SJCRH30 (cell line): ENCODE results near the gene UGT1A4. TPM values are rescaled to one million over a fixed set of nuclear protein-coding genes. Genes with fewer than 3 reads are reported as not detected.

Experiments
- DNase-seq, 2 experiments: peaks; one replicate each; pipeline ENCODE4 v3.0.0-alpha.2; 2015 to 2020
- H3K27ac ChIP-seq: fragments of 250-450 bp; sonication (Bioruptor Pico); 2 replicates; pipeline ENCODE4 v1.5.1; 2020; ENCODE audit warnings: mild to moderate bottlenecking, moderate library complexity
- H3K27me3 ChIP-seq: fragments of 250-450 bp; sonication (Bioruptor Pico); 2 replicates; pipeline ENCODE4 v1.5.1; 2020; ENCODE audit warnings: mild to moderate bottlenecking, moderate library complexity
- H3K36me3 ChIP-seq: fragments of 250-450 bp; sonication (Bioruptor Pico); 2 replicates; pipeline ENCODE4 v1.5.1; 2020; ENCODE audit warnings: mild to moderate bottlenecking, moderate library complexity
- H3K4me1 ChIP-seq: fragments of 250-450 bp; sonication (Bioruptor Pico); 2 replicates; pipeline ENCODE4 v1.5.1; 2020; ENCODE audit warnings: mild to moderate bottlenecking, moderate library complexity
- H3K4me3 ChIP-seq: fragments of 250-450 bp; sonication (Bioruptor Pico); 2 replicates; pipeline ENCODE4 v1.5.1; 2020; ENCODE audit warnings: mild to moderate bottlenecking, moderate library complexity
- H3K9me3 ChIP-seq: fragments of 250-450 bp; sonication (Bioruptor Pico); replicated peaks from 2 replicates; pipeline ENCODE4 v1.5.1; 2020; ENCODE audit warnings: mild to moderate bottlenecking, moderate library complexity
- total RNA-seq: library from RNA; depleted of rRNA; stranded (reverse); fragments of >200 nt; shearing (Covaris generic); gene quantifications from 2 replicates; pipeline ENCODE4 v1.2.3, GENCODE V29; 2014

Gene UGT1A4
- total RNA-seq, 1 experiment from 2014 or later: not detected

DNA sequence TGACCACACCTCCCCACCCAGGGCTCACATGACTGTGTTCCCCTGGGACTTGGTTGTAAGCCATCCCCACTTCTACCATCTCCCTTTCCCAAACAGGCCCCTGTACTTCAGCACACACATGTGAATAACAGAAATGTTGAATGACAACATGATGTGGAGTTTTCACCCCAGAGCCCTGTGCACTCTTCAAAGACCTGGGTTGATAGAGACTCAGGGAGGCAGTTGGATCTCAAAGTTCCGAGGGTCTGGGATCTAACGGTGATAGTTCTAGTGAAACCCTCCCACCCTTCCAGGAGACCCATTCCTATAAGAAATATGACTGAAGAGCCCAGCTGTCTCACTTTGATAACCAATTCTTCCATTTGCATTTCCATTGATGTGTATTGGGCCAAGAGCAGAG, 59.5 kb downstream of the UGT1A4 start, which contains the start of gene MROH2A:
Gene MROH2A, plus strand, starts transcription at position 301 of the 400 bp plus-strand sequence. CDS start 1,029 bp downstream, outside the sequence.
- no peaks in the 10 kb centered on the region for H3K9me3 ChIP-seq
- H3K27me3 ChIP-seq: no peaks in the 10 kb centered on the region
- H3K4me3 ChIP-seq: no peak within 1 kb of the TSS
- DNase-seq: no peak
- no peaks in the 10 kb centered on the region for H3K4me1 ChIP-seq
- no peak within 1 kb of the TSS for H3K27ac ChIP-seq
- no peaks in the 10 kb centered on the region for H3K36me3 ChIP-seq

DNA sequence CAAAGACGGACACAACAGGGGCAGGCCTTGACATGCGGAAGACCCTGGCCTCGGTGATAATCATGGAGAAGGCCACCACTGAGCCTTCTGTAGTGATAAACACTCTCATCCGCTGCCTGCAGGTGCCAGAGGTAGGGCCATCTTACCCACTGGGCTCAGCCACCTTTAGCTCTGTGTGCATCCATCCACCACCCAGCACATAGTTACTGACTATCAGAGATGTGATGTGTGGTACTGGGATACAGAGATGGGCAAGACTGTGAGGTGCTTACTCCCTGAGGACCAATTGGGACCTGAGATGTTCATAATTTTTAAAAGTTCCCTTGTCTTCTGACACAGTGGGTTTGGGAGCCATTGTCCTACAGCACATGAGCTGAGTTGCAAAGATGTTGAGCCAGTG, 61.2 kb downstream of the UGT1A4 start:
- H3K4me1 ChIP-seq: no peaks in the 10 kb centered on the region
- no peaks in the 10 kb centered on the region for H3K36me3 ChIP-seq
- no peak overlapping the region for H3K27ac ChIP-seq
- no peak overlapping the region for H3K4me3 ChIP-seq
- no peak for DNase-seq
- H3K27me3 ChIP-seq: no peaks in the 10 kb centered on the region
- no peaks in the 10 kb centered on the region for H3K9me3 ChIP-seq

DNA sequence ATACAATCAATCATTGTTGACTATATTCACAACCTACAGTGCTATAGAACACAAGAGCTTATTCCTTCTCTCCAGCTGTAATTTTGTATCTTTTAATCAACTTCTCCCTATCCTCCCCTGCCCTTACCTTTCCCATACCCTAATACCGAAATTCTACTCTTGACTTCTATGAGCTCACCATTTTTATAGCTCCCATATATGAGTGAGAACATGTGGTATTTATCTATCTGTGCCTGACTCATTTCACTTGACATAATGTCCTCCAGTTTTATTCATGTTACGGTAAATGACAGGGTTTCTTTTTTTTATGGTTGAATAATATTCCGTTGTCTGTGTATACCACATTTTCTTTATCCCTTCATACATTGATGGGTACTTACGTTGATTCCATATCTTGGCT, 62.2 kb downstream of the UGT1A4 start:
- H3K4me3 ChIP-seq: no peak overlapping the region
- H3K9me3 ChIP-seq: no peaks in the 10 kb centered on the region
- no peak overlapping the region for H3K27ac ChIP-seq
- no peaks in the 10 kb centered on the region for H3K27me3 ChIP-seq
- no peaks in the 10 kb centered on the region for H3K4me1 ChIP-seq
- no peak for DNase-seq
- no peaks in the 10 kb centered on the region for H3K36me3 ChIP-seq

DNA sequence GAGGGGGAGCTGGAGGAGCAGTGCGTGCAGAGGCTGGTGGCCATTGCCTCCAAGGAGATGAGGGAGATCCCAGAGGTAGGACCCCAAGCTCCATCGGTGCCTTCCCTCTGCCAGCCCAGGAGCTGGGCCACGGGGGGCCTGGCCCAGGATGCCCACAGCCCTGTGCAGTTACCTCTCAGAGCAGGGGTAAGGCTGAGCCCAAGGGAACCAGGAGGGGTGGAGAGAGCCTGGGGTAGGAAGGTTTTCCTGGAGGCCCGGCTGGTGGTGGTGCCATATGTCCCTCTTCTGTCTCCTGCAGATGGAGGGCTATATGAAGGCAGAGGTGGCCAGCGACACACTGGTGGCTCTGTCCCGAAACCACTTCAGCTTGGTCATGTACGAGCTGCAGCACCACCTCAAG, 71.0 kb downstream of the UGT1A4 start:
- Histone ChIP-seq H3K4me1 (no peaks in the 10 kb centered on the region), H3K27me3 (no peaks in the 10 kb centered on the region), H3K9me3 (no peaks in the 10 kb centered on the region), H3K4me3 (no peak overlapping the region), H3K27ac (no peak overlapping the region), H3K36me3 (no peaks in the 10 kb centered on the region)
- no peak for DNase-seq

DNA sequence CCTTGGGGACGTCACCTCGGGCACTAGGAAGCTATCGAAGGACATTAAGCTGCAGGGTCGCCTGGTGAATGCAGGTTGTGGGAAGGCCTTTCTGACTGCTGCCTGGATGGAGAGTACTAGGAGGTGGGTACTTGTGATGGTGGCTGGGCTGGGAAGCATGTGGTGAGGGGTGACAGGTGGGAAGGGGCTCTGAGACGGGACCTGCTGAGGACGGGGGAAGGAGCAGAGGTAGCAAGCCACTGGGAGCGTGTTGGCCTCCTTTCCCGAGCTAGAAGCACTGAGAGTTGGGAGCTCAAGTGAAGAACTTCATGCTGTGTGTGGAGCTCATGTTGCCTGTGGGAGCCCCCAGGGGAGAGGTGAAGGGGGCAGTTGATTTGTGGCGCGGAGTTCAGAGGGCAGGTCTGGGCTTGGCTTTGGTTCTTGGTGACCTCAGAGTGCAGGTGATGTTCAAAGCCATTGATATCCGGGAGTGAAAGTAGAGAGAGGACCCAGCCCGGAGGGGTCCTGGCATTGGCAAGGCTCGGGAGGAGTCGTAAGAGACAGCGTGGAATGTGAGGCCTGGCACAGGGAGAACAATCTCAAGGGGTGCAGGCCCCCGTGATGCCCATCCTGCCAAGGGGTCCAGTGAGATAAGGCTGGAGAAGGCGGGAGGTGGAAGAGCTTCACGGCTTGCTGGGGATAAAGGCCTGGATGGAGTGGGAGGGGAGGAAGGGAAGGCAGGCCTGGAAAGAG, 72.8 kb downstream of the UGT1A4 start:
- no peaks in the 10 kb centered on the region for H3K36me3 ChIP-seq
- H3K4me3 ChIP-seq: no peak overlapping the region
- no peaks in the 10 kb centered on the region for H3K27me3 ChIP-seq
- no peak overlapping the region for H3K27ac ChIP-seq
- H3K9me3 ChIP-seq: no peaks in the 10 kb centered on the region
- H3K4me1 ChIP-seq: no peaks in the 10 kb centered on the region
- DNase-seq: no peak

DNA sequence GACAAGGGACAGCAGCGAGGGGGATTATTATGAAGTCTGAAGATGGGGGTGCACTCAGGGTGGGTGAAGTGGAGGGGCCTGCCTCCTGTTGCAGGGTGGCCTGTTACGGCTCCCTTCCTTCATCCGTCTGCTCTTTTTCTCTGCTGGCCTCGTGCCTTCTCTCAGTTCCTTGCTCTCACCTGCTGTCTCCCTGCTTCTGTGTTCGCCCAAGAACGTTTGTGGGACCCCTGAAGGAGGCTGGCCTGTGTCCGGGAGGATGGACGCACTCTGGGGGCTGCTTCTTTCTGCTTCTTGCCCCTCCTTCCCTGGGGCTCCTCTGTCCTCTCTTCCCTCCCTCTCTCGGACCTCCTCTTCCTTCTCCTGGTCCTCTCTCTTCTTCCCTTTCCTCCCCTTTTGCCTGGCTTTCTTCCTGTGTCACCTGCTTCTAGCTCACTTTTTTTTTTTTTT, 73.4 kb downstream of the UGT1A4 start:
- H3K27ac ChIP-seq: no peak overlapping the region
- H3K9me3 ChIP-seq: no peaks in the 10 kb centered on the region
- no peak for DNase-seq
- H3K4me3 ChIP-seq: no peak overlapping the region
- no peaks in the 10 kb centered on the region for H3K36me3 ChIP-seq
- H3K27me3 ChIP-seq: no peaks in the 10 kb centered on the region
- H3K4me1 ChIP-seq: no peaks in the 10 kb centered on the region

DNA sequence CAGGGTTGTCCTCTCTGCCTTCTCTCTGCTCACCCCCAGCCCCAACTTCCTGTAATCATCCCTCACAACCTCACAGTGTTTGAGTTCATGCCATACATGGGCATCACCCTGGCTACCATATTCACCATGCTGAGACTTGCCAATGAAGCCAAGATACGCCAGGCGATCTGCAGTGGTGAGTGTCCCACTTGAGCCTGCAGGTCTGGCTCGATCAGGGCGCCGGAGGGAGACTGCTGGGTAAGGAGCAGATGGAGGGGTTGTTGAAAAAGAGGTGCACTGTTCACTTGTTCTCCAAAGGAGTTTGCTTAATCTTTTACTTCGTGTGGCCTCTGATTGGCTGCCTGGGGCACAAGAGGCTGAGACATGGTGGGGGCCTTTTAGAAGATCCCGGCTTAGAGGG, 74.2 kb downstream of the UGT1A4 start:
- H3K4me1 ChIP-seq: no peaks in the 10 kb centered on the region
- H3K36me3 ChIP-seq: no peaks in the 10 kb centered on the region
- no peak overlapping the region for H3K4me3 ChIP-seq
- no peak for DNase-seq
- no peaks in the 10 kb centered on the region for H3K9me3 ChIP-seq
- no peak overlapping the region for H3K27ac ChIP-seq
- no peaks in the 10 kb centered on the region for H3K27me3 ChIP-seq

DNA sequence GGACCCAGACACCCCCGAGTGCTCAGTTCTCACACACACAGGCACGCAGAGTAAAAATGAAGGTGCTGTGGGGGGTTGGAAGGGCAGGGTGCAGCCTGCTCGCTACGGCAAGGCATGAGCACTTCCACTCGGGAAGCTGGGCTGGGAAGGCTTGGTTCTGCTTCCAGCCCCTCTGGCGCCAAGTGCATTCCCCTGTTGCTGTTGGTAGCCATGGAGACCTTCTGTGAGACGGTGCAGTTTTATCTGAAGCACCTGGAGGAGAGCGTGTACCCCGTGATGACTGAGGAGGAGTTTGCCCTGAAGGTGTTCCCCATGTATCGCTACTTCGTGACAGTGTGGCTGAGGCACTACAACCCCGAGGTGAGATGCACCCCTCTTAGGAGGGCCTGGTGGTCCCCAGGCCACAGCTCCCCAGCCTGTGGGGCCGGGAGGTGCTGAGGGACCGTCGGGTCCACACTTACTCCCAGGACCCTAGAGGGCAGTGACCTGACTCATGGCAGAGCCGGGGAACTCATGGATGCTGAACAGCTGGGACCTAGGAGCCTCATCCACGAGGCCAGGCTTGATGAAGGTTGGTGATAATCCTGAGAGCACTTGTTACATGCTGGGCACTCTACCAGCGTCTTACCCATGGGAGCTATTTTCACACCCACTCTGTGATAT, 75.1 kb downstream of the UGT1A4 start:
- no peak overlapping the region for H3K27ac ChIP-seq
- no peak overlapping the region for H3K4me3 ChIP-seq
- no peaks in the 10 kb centered on the region for H3K9me3 ChIP-seq
- H3K27me3 ChIP-seq: no peaks in the 10 kb centered on the region; the same call in 1 of the 2 replicates
- no peaks in the 10 kb centered on the region for H3K36me3 ChIP-seq
- DNase-seq: no peak
- no peaks in the 10 kb centered on the region for H3K4me1 ChIP-seq

DNA sequence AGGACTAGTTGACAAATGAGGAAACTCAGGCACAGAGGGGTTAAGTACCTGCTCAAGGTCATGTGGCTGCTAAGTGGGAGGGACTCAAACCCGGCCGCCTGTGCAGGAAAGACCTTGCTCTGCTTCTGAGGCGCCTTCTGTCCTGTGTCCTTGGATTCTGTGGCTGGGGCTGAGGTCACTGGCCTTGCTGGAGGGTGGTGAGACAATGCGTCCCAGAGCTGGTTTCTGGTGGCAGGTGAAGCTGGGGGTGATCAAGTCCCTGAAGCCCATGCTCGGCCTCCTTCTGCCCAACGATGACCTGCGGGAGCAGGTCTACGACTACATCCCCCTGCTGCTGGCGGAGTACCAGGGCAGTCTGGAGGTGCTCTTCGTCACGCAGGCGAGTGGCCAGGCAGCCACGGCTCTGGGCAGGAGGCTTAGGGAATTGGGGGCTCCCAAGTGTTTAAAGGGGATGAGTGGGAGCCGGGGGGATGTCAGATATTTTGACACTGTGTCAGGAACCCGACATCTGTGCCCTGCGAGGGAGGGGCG, 75.7 kb downstream of the UGT1A4 start:
- Histone ChIP-seq H3K36me3 (no peaks in the 10 kb centered on the region), H3K27ac (no peak overlapping the region), H3K9me3 (no peaks in the 10 kb centered on the region), H3K27me3 (no peaks in the 10 kb centered on the region; the same call in 1 of the 2 replicates), H3K4me3 (no peak overlapping the region), H3K4me1 (no peaks in the 10 kb centered on the region)
- DNase-seq: no peak

DNA sequence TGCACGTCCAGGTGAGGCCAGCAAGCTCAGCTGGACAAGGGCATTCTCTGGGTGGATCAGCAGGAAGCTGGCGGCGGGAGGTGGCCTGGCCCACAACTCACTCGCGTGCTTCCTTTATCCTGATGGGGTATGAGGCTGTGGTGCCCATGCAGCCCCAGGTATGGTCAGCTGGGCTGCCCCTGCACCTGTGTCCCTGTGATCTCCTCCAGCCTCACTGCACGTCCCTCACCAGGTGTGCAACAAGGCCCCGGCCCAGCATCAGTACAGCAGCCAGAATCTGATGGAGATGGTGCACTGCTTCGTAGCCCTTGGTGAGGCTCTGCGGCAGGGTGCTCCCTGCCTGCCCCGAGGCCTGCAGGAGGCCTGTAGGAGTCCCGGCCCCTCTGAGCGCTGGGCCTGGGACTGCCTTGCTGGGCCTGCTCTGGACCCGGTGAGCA, 77.2 kb downstream of the UGT1A4 start:
- H3K27ac ChIP-seq: no peak overlapping the region
- no peak for DNase-seq
- no peak overlapping the region for H3K4me3 ChIP-seq
- H3K9me3 ChIP-seq: no peaks in the 10 kb centered on the region; the same call in 1 of the 2 replicates
- no peaks in the 10 kb centered on the region for H3K36me3 ChIP-seq
- H3K4me1 ChIP-seq: no peaks in the 10 kb centered on the region
- H3K27me3 ChIP-seq: no peaks in the 10 kb centered on the region; the same call in 1 of the 2 replicates

DNA sequence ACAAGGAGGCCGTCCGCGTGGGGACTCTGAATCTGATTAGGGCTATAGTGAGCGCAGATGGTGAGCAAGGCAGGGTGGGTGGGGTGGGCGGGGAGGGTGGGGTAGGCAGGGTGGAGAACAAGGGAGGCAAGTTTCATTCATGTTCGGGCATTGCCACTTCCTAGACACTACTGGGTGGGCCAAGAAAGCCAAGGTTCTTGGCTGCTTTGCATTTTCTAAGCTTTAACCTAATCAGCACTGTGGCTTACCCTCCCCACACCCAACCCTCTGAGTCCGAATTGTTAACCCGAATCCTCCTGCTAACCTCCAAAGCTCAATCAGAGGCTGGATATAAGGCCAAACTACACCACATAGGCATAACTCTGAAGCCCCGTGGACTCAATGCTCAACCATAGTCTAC, 77.7 kb downstream of the UGT1A4 start:
- H3K27ac ChIP-seq: no peak overlapping the region
- H3K4me3 ChIP-seq: no peak overlapping the region
- no peaks in the 10 kb centered on the region; the same call in 1 of the 2 replicates for H3K9me3 ChIP-seq
- no peaks in the 10 kb centered on the region for H3K4me1 ChIP-seq
- no peaks in the 10 kb centered on the region for H3K36me3 ChIP-seq
- no peak for DNase-seq
- H3K27me3 ChIP-seq: no peaks in the 10 kb centered on the region; the same call in 1 of the 2 replicates

DNA sequence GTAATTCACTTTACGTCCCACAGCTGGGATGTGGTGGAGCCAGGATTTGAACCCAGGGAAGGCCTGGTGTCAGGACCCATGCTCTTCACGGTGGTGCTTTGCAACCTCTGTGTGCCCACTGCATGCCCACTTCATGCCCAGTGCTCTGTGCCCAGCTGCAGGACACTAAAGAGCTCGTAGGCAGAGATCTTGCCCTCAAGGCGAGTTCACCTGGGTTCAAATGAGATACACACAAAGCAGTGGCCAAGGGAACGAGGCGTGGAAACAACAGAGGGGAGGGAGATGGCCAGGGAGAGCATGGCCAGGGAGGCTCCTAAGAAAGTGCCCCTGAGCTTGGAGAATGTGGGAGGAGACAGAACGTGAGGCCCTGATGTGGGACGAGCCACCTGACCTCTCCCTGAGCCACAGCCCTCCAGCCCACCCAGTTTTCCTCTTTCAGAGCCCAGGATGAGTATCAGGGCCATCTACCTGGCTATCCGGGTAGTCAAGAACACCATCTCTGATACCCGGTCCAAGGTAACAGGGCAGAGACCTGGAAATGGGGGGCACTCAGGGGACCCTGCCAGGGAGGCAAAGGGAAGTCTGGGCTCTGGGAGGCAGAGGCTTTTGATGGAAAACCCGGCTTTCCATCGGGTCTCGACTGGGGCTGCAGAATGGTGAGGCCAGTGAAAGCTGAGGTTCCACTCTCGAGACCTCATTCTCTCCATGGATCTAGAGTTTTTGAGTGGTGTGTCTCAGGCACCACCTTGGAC, 80.0 kb downstream of the UGT1A4 start:
- Histone ChIP-seq H3K27ac (no peak overlapping the region), H3K27me3 (no peaks in the 10 kb centered on the region; the same call in 1 of the 2 replicates), H3K4me3 (no peak overlapping the region), H3K4me1 (no peaks in the 10 kb centered on the region), H3K9me3 (no peaks in the 10 kb centered on the region; the same call in 1 of the 2 replicates), H3K36me3 (no peaks in the 10 kb centered on the region)
- no peak for DNase-seq

DNA sequence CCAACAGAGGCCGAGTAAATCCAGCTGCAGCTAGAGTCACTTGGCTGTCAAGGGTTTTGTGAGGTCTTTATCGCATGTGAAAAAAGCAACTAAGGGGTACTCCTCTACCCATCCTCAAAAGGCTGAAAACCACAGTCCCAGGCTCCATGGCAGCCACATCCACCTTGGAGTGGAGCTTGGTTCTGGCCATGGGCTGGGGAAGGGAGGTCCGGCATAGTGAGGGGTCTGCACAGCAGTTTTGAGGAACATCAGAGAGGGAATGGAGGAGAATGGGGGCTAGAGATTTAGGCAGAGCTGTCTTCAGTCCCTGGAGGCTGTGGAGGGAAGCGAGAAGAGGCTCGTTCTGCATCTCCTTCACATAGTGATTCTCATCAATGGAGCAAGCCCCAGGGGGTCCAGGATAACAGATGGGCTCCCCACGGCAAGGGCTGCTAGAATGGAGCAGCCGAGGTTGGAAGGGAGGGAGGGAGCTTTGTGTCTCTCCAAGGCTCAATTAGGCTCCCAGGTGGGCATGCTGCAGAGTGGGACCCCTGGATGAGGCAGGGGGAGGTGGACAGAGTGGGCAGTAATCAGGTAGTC, 80.6 kb downstream of the UGT1A4 start:
- DNase-seq: no peak
- H3K4me1 ChIP-seq: no peaks in the 10 kb centered on the region

DNA sequence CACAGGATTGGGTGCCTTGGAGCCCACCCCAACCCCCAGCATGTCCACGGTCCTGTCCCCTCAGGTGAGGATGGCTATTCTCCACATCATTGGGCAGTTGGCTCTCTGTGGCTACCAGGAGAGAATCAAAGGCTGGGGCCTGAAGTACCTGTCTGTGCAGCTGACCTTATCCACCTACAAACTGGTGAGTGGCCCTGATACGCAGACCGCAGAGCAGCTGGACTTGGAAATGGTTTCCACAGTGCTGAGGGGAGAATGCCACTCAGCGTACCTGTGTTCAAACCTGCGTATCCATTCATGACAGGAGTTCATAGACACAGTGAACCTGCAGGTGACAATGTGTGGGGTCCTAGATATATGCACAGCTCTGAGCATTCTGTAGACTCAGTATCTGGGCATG, 81.2 kb downstream of the UGT1A4 start:
- no peak for DNase-seq
- no peak overlapping the region for H3K27ac ChIP-seq
- H3K9me3 ChIP-seq: no peaks in the 10 kb centered on the region; the same call in 1 of the 2 replicates
- H3K27me3 ChIP-seq: no peaks in the 10 kb centered on the region; the same call in 1 of the 2 replicates
- H3K4me3 ChIP-seq: no peak overlapping the region
- no peaks in the 10 kb centered on the region for H3K4me1 ChIP-seq
- no peaks in the 10 kb centered on the region for H3K36me3 ChIP-seq

More for the DNA sequence above, 80.6 kb downstream of the UGT1A4 start:
- no peak overlapping the region for H3K4me3 ChIP-seq
- H3K9me3 ChIP-seq: no peaks in the 10 kb centered on the region; the same call in 1 of the 2 replicates
- no peak overlapping the region for H3K27ac ChIP-seq
- no peaks in the 10 kb centered on the region for H3K36me3 ChIP-seq
- H3K27me3 ChIP-seq: no peaks in the 10 kb centered on the region; the same call in 1 of the 2 replicates
